ENCODE measurements around the gene HAUS8.
"Not testable (repeated sequence)": the region's sequence is repeated elsewhere in the genome, so short reads cannot be mapped to it uniquely, and the experiment has no call there.

Gene HAUS8

DNA sequence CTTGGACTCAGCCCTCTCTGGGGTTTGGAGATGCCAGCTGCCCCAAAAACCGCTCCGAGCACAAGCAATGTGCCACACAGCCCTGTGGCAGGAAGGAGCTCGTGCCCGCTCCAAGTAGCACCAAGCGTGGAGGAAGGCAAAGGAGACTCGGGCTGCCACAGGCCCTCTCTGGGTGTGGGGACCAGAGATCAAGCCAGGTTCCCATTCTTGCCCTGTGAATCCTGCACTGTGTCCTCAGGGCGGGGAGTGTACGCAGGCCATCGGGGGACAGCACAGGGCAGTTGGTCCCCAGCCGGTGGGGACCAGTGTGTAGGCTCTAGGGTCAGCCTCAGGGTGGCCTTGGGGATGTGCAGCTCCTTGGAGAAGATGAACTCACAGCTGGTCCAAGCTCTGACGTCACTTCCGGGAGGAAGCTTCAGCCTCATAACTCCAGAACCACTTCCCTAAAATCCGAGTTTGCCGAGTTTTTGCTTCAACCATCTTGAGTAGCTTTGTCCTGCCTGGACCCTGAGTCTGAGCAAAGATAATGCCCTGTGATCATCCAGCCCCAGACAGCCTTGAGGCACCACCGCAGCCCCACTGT, 39.3 kb downstream of the HAUS8 start:
- DNase-seq (ENCODE audit: low read depth): no peak

DNA sequence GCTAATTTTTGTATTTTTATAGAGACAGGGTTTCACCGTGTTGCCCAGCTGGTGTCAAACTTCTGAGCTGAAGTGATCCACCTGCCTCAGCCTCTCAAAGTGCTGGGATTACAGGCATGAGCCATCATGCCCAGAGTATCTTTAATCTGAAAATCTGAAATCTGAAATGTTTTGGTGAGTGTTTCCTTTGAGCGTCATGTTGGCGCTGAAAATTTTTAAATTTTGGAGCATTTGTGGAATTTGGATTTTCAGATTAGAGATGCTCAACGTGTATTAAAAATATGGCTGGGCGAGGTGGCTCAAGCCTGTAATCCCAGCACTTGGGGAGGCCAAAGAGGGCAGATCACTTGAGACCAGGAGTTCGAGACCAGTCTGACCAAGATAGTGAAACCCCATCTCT, 43.5 kb downstream of the HAUS8 start:
- DNase-seq (ENCODE audit: low read depth): no peak

- DNase-seq (ENCODE audit: low read depth): no peak
These were observed 47.7 kb downstream of the HAUS8 start for GRCh38 chr19:17027535-17027975.

- DNase-seq (ENCODE audit: low read depth): no peak
These were observed 48.3 kb downstream of the HAUS8 start, which contains the start of gene CPAMD8 for GRCh38 chr19:17026706-17027534. TSS of gene CPAMD8 (minus strand) at chr19:17026810. CDS start at chr19:17026642, 168 bp downstream.

DNA sequence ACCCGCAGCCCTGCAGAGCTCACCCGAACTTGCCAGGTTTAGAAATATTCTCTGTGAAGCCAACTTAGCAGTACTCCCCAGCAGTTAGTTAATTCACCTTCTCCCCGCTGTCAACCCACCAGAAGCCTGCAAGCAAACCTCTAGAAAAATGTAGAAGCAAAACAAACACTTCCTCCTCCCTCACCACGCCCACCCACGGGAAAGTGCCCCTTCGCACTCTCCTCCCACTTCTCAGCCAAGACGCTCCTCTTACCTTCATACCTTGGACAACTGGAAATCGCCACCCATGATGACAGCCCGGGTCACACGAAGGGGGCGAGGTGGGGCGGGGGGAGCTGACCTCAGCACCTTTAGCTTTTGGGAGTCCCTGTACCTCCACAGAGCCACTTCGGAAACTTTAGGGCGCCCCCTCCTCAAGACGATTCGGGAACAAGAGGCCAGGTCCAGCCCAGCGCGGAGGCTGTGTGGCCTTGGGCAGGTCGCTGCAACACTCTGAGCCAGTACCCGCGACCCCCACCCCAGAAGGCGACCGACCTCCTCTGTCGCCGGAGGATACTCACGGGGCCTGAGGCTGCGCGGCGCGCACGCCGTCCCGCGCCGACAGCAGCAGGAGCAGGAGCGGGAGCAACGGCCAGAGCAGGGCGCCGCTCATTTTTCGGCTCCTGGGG, 49.1 kb downstream of the HAUS8 start:
- DNase-seq (ENCODE audit: low read depth): no peak

GRCh38 chr19:17025361-17025760, 49.9 kb downstream of the HAUS8 start:
- no peak for DNase-seq (ENCODE audit: low read depth)

GRCh38 chr19:17024941-17025340, 50.3 kb downstream of the HAUS8 start:
- not testable (repeated sequence) for DNase-seq (ENCODE audit: low read depth)

GRCh38 chr19:17023805-17024204, 51.4 kb downstream of the HAUS8 start:
- DNase-seq (ENCODE audit: low read depth): no peak

GRCh38 chr19:17022738-17023137, 52.5 kb downstream of the HAUS8 start:
- no peak for DNase-seq (ENCODE audit: low read depth)

GRCh38 chr19:17021793-17022590, 53.3 kb downstream of the HAUS8 start:
- no peak for DNase-seq (ENCODE audit: low read depth)

DNA sequence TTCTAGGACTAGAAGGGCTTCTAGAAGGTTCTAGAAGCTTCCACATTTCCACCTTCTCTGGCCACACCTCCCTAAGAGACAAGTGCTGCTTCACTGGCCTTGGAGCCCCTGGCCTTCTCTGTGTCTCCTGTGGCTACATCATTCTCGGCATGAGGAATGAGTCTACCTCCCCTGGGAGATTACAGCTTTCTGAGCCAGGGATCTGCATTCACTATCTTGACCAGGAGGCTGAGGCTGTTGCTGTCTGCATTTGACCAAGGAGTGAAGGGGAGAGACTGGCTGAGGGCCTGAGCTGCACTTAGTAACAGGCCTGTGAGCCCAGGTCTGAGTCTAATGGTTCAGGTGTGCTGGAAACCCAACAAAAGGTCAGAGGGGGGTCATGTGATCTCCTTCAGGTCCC, 53.9 kb downstream of the HAUS8 start:
- DNase-seq (ENCODE audit: low read depth): no peak

DNA sequence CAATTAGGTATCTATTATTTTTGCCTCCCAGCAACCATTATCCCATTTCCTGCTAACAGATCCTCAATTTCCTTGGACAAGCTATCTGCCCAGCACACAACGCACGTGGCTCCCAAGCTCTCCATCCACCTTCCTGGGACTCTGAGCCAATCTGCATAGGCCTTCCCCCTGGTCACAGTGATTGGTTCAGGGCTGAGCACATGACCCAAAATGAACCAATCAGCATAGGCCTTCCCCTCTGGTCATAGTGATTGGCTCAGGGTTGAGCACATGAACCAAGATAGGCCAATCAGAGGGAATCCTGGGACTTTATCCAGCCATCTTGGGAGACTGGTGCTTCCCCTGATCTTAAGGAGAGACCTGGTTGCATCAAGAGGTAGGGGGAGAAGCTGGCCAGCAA, 54.4 kb downstream of the HAUS8 start:
- DNase-seq (ENCODE audit: low read depth): no peak

DNA sequence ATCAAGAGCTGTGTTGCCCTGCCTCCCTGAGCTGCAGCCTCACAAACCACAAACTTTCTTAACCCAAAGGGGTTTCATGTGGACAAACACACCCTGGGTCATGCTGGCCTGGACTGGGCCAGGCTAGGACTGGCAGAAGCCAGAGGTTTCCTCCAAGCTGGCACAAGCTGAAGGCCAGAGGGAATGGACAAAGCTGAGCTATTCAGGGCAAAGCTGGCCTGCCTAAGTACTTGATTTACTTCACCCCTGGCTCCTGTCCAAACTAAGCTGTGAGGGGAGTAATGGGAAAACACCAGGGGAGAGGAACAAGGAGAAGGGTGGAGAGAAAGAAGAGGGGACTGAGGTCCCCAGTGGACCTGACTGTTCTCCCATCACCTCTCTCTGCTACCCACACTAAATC, 54.9 kb downstream of the HAUS8 start:
- no peak for DNase-seq (ENCODE audit: low read depth)

- not testable (repeated sequence) for DNase-seq (ENCODE audit: low read depth)
These were observed 60.9 kb downstream of the HAUS8 start for GRCh38 chr19:17014212-17014861.

DNA sequence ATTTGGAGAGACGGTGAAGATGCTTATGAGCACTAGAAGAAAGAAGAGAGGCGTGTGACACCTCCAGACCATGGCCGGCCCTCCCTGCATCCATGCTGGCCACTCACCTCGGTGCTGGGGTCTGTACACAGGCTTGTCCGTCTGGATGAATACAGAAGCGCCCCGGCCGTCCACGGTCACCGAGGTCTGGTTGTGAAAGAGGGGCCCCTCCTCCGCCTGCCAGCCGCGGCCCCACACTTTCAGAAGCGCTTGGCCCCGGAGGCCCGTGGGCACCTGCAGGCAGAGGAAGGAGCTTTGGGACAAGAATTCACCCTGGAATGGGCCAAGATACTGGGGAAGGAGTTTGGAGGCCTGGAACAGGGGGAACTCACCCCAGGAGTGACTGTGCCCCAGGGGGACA, 63.8 kb downstream of the HAUS8 start:
- DNase-seq (ENCODE audit: low read depth): no peak

- DNase-seq (ENCODE audit: low read depth): no peak
These were observed 68.7 kb downstream of the HAUS8 start for GRCh38 chr19:17006579-17006978.

DNA sequence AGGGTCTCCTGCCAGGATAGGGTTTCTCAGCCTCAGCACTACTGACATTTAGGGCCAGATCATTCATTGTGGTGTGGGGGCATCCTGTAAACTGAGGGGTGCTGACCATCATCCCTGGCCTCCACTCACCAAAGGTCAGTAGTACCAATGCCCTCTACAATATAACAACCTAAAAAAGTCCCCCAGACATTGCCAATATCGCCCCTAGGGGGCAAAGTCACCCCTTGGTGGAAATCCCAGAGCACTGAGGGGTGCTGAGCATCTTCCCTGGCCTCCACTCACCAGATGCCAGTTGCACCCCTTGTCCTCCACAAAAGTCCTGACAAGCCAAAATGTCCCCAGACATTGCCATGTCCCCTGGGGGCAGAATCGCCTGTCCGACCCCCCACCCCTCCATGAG, 70.3 kb downstream of the HAUS8 start:
- DNase-seq (ENCODE audit: low read depth): no peak

- DNase-seq (ENCODE audit: low read depth): no peak
These were observed 70.9 kb downstream of the HAUS8 start for GRCh38 chr19:17004386-17004785.

DNA sequence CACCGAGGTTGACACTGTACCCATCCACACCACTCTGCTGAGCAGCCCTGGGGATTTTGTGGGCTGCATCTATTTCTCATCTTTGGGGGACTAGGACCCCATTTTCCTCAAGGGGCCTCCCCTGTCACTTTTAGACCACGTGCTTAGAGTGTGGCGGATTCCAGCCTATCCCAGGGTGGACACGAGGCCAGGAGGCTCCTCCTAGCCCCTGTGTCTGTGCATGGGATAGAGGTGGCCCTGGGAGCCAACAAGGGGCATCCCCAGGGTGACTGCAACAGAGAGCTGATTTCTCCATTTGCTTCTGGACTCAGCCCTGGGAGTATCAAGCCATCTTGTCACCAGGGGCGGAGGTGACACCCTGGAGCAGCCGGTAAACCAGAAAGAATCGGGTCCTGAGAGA, 72.8 kb downstream of the HAUS8 start:
- DNase-seq (ENCODE audit: low read depth): no peak

DNA sequence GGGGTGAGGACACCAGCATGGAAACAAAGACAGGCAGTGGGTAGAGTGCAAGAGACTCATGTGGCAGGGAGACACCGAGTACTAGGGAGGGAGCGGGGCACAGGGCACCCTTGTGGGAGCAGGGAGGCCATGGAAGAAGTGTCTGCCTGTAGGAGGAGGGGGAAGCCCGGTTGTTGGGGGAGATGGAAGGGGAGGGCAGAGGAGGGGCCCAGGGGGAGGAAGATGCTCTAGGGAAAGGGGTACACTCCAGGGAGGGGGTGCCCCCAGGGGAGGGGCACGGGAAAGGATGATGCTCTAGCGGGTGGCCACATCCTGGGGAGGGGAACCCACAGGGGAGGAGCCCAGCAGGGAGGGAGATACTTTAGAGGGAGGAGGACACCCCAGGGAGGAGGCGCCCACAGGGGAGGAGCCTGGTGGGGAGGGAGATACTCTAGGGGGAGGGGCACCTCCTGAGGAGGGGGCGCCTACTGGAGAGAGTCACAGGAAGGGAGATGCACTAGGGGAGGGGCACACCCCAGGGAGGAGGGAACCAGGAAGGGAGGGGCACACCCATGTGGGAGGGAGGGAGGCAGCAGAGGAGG, 73.6 kb downstream of the HAUS8 start:
- DNase-seq (ENCODE audit: low read depth): peak; percentile 63

Data from activated T-cell treated with anti-CD3 and anti-CD28 coated beads for 1 hour (primary cell).